Activated CD4-positive, alpha-beta T cell treated with anti-CD3 and anti-CD28 coated beads, Interleukin-10, Interleukin-2, amounts not matched to agents 100 ng/mL and 50 ng/mL, durations not matched to agents 16 hours and 8 hours (primary cell): ENCODE data around the gene TSHZ3.

Source experiments
- DNase-seq: peaks from one replicate; pipeline ENCODE4 v3.0.0-alpha.2; 2020

The TSHZ3 gene

GRCh38 chr19:31313291-31314030, 35.8 kb downstream of the TSHZ3 start:
- no peak for DNase-seq

- no peak for DNase-seq
These were observed 36.5 kb downstream of the TSHZ3 start for GRCh38 chr19:31312677-31313244.

GRCh38 chr19:31312009-31312676, 37.1 kb downstream of the TSHZ3 start:
- peak; percentile 34 for DNase-seq

GRCh38 chr19:31310432-31311133, 38.7 kb downstream of the TSHZ3 start:
- no peak for DNase-seq

- no peak for DNase-seq
These were observed 40.5 kb downstream of the TSHZ3 start for GRCh38 chr19:31308781-31309180.

- no peak for DNase-seq
These were observed 42.1 kb downstream of the TSHZ3 start for GRCh38 chr19:31307071-31307669.

- DNase-seq = no peak
These were observed 43.1 kb downstream of the TSHZ3 start for GRCh38 chr19:31306006-31306753.

GRCh38 chr19:31304831-31305312, 44.4 kb downstream of the TSHZ3 start:
- no peak for DNase-seq

- no peak for DNase-seq
These were observed 45.9 kb downstream of the TSHZ3 start for GRCh38 chr19:31303262-31303815.

- DNase-seq = no peak
These were observed 47.8 kb downstream of the TSHZ3 start for GRCh38 chr19:31301306-31301980.

- no peak for DNase-seq
These were observed 48.8 kb downstream of the TSHZ3 start for GRCh38 chr19:31300422-31300821.

GRCh38 chr19:31299665-31300064, 49.6 kb downstream of the TSHZ3 start:
- DNase-seq = no peak

GRCh38 chr19:31297991-31298390, 51.2 kb downstream of the TSHZ3 start:
- no peak for DNase-seq

GRCh38 chr19:31296741-31297390, 52.4 kb downstream of the TSHZ3 start:
- DNase-seq = no peak

- DNase-seq = no peak
These were observed 55.0 kb downstream of the TSHZ3 start for GRCh38 chr19:31294189-31294588.

- DNase-seq = no peak
These were observed 56.5 kb downstream of the TSHZ3 start for GRCh38 chr19:31292639-31293185.

GRCh38 chr19:31290931-31291590, 58.2 kb downstream of the TSHZ3 start:
- no peak for DNase-seq

GRCh38 chr19:31289976-31290375, 59.3 kb downstream of the TSHZ3 start:
- no peak for DNase-seq

GRCh38 chr19:31289381-31289880, 59.8 kb downstream of the TSHZ3 start:
- no peak for DNase-seq

- DNase-seq = no peak
These were observed 62.7 kb downstream of the TSHZ3 start for GRCh38 chr19:31286491-31286890.
